ENCODE results near the gene PHAF1.
"Not testable (repeated sequence)": the region's sequence is repeated elsewhere in the genome, so short reads cannot be mapped to it uniquely, and the experiment has no call there.

The PHAF1 gene

DNA sequence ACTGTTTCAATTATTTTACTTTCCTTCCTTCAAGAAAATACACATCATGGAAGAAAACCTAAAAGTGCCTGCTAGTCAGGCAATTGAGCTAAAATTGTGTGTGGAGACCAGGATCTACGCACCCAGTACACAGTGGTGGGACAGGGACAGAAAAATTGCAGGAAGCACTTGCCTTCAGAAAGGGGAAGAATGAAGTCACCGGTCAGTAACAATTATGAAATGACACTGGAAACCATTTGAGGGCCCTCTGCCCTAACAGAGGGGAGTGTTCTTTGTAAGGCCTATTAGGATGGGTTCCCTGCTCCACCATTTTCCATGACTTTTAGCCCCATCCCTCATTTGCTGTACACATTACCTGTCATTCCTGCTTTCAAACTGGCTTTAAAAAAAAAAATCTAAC lies 4.5 kb upstream of the PHAF1 start:
- peak; percentile 40 for DNase-seq

DNA sequence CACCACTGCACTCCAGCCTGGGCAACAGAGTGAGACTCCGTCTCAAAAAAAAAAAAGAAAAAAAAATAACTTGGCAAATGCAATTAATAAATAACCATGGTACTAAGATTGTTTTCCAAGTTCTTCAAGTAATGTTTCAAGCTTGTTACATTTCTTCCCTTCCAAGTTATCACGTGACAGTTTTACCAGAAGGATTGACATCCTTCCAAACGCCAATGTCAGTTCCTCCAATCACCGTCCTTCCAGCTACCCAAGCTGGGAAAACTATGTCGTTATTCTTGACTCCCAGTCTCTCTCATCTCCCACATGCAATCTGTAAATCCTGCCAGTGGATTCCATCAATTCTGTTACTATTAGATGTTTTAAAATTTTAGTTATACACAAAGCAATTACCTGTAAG lies 3.9 kb upstream of the PHAF1 start:
- DNase-seq, result no peak

DNA sequence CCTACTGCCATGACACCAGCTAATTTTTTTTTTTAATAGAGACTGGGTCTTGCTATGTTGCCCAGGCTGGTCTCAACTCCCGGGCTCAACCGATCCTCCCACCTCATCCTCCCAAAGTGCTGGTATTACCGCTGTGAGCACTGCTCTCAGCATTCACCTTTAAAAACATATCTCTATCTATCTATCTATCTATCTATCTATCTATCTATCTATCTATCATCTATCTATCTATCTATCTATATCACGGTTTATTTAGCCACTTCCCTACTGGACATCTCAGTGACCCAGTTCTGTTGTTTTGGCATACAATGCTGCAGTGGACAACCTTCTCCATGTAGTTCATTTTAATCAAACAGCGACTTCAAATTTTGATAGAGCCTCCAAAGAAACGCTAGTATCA lies 1.3 kb upstream of the PHAF1 start:
- no peak for DNase-seq

DNA sequence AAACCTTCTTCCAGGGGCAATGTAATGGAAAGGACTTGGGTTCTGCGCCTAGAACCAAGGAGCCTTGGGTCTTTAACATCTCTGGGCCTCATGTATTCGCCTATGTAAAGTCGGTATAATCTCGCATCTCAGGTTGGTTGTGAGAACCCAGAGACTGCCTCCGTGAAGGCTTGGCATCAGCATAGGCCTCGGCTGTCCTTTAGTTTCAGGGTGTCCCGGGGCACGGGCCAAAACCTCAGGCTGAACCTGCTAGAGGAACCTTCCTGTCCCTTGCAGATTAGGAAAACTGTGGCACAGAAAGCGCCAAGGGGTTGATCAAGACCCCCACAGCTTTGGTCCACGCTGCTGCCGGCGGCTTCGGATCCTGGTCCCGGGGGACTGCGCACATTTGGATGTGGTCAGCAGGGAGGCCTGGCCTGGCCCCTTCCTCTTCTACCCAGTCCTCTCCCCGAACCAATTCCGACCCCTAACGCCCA lies 772 bp upstream of the PHAF1 start:
- DNase-seq, result no peak

DNA sequence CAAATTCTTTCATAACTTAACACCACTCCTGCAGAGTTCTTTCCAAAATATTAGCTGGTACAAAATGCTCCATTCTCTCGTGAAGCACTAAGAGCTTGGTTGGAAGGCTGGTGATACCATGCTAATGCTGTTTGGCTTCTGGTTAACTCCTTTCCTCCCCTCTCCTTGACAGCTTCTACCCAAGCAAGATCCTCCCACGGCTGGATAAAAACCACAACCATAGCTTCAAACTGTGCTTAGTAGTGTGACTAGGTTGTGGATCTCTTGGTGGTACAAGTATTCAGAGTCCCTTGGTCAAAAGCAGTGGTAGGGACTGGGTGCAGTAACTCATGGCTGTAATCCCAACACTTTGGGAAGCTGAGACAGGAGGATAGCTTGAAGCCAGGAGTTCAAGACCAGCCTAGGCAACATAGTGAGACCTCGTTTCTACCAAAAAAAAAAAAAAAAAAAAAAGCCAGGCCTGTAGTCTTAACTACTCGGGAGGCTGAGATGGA lies 2.3 kb downstream of the PHAF1 start:
- DNase-seq, result no peak

DNA sequence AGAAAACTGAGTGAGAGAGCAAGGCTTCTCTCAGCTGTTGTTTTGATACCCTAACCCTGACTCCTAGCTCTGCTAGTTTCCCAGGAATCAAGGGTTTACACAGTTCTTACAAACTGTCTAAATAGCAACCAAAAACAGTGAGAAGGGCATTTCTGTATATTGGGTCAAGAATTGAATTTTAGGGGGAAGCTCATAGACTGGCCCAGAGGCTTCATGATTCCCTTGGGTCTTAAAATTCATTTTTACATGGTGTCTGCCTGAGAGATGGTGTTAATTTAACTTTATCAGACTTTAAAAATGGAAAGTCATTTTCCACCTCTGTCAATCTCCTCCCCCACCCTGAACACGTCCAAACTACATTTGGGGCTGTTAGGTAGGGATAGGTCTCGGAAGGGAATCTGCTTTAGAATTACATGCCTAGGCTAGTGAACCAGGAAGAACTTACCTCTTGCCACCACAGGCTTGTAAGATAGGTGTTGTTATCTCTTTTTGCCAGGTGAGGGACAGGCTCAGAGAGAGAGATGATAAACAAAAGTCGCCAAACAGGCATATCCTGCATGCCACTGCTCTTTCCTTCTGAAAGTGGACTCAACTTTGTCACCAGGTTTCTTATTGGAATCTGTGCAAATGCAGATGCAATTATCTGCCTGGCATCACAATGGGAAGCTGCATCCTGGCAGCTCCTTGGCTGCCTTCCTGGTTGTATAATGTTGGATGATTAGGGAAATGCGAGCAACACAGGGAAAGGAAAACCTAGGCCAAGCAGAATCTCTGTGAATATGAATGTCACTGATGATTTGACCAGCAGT lies 3.1 kb downstream of the PHAF1 start:
- DNase-seq, result no peak

DNA sequence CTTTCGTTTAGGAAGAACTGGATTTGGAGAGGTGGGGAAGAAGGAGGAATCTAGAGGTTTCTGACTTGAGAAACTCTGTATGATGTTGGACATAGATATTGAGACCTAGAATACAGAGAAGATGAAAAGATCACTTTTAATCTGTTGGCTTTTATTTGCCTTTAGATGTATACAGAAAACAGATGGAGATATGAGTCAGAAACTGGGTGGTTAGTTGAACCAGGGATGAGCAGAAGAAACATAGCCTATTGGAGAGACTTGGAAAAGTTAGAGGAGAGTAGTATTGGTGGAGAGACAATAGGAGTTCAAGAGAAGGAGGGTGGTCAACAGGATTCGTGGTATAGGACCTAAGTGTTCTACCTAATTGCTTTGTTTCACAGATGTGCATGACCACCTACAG lies 5.1 kb downstream of the PHAF1 start:
- no peak for DNase-seq

DNA sequence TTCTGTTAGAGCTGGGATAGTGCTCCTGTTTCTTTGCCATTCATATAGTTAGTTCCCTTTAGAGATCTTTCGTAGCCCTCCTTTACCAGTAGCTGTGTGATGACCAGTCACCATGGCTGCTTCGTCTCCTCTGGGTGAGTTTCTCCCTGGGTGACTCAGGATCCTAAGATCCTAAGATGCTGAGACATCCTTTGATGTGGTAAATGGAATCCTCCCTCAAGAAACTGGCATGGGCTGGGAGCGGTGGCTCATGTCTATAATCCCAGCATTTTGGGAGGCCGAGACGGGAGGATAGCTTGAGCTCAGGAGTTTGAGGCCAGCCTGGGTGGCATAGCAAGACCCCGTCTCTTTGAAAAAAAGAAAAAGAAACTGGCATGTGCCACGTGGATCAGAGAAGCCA lies 5.9 kb downstream of the PHAF1 start:
- no peak for DNase-seq

DNA sequence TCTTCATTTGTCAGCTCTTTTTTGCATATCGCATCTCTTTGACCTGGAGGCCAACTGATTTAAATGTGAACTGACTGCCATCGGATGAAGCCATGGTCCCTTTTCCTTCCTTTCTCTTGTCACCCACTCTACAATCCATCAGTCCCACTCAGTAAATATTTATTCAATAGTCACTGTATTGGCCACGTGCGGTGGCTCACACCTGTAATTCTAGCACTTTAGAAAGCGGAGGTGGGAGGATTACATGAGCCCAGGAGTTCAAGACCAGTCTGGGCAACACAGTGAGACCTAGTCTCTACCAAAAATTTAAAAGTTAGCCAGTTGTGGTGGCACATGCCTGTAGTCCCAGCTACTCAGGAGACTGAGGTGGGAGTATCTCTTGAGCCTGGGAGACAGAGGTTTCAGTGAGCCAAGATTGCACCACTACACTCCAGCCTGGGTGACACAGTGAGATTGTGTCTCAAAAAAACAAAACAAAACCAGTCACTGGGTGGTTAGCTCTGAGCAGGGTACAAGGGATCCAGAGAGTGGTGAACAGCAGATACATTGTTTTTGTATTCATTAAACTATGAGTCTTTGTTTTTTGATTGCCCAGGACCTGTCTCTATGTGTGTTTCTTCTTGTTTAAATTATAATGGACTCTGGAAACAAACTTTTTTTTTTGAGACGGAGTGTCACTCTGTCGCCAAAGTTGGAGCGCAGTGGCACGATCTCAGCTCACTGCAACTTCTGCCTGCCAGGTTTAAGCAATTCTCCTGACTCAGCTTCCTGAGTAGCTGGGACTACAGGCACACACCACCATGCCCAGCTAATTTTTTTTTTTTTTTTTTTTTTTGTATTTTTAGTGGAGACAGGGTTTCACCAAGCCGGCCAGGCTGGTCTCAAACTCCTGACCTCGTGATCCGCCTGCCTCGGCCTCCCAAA lies 6.9 kb downstream of the PHAF1 start:
- DNase-seq, result peak; percentile 42

DNA sequence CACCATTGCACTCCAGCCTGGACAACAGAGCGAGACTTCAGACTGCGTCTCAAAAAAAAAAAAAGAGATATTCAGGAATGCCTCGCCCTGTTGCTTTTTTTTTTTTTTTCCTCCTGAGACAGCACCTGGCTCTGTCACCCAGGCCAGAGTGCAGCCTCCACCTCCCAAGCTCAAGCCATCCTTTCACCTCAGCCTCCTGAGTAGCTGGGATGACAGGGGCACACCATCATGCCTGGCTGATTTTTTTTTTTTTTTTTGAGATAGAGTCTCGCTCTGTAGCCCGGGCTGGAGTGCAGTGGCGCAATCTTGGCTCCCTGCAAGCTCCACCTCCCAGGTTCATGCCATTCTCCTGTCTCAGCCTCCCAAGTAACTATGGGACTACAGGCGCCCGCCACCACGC lies 8.0 kb downstream of the PHAF1 start:
- no peak for DNase-seq

DNA sequence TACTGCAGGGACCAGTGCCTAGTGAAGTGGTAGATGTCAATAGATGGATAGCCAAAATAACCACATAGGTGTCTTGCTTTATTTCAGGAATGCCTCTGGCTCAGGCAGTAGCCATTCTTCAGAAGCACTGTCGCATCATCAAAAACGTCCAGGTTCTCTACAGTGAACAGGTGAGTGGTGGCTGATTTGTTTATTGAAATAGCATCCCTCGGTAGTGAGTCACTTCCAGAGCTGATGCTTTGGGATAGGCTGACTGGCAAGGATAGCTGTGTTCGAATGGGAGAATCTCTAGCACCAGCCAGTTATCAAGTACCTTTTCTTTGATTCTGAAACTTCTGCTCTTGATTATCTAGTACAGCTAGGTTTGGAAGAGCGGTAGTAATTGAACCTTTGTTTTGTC lies 10.3 kb downstream of the PHAF1 start:
- no peak for DNase-seq

DNA sequence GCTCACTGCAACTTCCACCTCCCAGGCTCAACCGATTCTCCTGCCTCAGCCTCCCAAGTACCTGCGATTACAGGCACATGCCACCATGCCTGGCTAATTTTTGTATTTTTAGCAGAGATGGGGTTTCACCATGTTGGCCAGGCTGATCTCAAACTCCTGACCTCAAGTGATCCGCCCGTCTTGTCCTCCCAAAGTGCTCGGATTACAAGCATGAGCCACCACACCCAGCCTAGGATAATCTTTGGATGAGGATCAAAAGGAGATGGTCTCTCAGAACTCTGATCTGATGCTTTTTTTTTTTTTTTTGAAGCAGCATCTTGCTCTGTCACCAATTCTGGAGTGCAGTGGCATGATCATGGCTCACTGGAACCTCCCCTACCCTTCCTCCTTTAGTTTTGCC lies 13.1 kb downstream of the PHAF1 start:
- DNase-seq, result not testable (repeated sequence)

DNA sequence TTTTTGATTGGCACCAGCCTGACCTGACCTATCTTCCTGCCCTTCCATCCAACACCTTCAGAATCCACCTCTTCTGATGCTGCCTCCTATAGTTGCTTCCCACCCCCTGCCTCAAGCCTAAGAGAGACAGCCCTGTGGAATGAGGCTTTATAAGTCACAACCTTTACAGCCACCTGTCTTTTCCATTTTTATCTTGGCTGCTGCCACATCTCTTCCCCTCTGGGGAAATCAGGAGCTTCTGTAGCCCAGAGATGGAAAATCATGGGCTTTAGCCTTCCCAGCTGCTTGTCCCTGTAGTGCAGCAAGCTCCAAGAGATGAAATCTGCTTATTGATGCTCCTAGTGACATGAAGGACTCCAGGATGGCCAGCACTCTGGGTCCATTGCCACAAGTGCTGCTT lies 18.7 kb downstream of the PHAF1 start:
- no peak for DNase-seq

DNA sequence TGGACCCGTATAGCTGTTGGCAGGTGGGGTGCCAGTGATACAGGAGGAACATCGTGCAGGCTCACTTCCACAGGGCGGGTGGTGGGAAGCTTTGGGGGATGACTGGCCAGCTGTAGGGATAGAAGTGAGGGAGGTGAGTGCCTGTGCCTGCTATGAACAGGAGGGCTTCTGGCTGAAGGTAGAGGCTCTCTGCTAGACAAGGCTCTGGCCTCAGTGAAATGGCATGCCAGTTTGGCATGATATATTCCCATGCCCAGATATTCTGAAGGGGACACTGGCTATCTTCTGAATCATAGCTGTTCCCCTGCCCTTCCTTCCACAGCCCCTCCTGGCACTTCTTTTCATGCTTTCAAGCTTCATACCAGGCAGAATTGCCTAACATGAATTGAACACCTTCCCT lies 19.1 kb downstream of the PHAF1 start:
- no peak for DNase-seq

DNA sequence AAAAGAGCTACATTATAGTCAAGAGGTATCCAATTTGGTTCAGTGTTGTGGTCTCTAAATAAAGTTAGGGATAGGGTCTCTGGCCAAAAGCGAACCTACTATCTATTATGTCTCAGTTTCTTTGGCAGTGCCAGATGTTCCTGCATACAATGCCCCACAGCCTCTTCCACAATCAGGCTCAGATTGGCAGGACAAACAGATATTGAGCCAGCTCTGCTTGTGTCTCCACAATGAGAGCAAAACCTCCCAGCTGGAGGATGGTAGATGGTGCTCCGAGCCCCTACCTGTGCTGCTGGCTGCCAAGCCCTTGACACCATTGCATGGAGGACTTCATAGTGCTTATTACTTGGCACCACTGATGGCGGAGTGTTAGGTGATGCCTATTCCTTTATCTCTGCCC lies 19.7 kb downstream of the PHAF1 start:
- no peak for DNase-seq

DNA sequence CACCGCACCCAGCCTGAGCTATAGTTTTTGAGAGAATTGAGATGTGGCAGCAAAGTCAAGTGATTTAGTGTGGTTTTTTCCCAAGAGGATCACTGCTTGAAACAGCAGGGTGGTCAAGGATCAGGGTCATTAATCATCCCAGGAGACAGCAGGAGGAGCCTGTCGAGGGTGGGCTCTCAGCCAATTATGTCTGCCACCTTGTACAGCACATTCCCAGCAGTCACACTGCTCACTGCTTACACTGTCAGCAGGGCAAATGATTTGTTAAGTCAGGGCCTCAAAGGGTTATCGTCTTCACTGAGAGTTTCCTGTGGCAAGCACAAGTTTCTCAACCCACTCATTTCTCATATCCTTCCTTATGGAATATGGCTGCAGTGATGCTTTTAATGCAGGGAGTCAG lies 27.9 kb downstream of the PHAF1 start:
- DNase-seq, result no peak

DNA sequence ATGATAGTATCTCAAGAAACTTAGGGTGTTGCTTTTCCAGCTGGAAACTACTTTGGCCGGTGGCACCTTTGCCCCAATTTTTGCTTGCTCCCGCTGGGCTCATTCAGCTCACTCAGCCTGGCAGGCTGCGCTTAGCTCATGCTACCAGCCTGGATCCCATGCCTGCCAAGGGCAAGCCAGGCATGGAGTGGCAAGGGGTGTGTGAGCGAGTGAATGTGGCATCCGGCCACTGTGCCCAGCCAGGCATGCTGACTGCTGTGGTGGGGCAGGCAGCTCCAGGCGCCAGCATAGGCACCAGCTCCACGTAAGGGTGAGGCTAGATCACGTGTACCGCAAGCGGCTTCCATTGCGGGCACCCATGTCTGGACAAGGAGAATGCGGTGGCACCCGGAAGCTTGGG lies 31.6 kb downstream of the PHAF1 start:
- DNase-seq, result no peak

DNA sequence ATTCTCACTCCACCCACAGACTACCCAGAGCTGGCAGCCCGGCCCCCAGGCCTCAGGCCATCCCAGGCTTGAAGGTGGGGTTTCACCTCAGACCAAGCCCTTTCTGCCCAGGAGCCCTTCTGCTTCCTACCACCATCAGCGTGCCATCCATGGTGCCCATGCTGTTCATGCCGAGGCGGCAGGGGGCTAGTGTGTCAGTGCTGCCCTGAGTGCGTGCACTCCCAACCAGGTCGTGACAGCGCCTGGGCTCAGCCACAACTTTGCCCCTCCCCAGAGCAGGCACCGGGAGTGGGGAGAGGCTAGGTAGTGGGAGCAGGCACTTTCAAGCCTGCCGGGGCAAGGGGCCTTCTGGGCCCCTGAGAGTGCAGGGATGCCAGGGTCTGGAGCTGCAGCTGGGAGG lies 32.6 kb downstream of the PHAF1 start:
- DNase-seq, result no peak

DNA sequence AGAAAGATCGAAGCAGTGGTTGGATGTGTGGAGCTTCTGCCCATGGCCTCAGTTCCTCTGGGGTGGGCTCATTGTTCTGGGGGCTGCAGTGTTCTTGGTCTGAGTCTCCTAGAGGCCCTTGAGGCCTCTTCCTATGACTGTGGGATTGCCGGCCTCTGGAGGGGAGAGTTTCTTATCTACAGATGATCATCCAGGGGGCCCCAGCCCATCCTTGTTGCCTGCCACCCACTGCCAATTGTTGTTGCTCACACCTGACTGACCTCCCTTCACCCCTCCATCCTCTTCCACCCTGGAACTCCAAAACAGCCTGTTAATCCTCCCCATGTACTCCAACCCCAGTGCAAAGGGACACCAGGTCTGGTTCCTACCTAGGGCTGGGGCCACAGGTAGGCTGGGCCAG lies 35.2 kb downstream of the PHAF1 start:
- DNase-seq, result no peak

DNA sequence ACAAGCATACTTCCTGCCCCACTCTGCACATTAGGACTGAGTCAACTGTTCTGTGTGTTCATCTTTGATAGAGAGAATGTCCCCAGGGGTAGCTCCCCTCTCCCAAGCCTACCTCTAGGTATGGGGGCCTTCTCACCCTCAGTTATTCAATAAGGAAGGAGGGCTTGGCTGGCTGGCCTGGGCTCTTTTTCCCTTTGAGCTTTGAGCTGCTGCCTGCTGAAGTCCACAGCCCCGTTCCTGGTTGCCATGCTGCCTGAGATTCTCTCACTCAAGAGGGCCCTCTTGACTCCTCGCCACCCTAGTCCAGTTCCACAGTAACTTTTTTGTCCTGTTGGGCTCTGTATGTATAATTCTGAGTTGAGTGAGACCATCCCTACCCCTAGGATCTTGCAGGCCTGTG lies 36.0 kb downstream of the PHAF1 start:
- no peak for DNase-seq

DNA sequence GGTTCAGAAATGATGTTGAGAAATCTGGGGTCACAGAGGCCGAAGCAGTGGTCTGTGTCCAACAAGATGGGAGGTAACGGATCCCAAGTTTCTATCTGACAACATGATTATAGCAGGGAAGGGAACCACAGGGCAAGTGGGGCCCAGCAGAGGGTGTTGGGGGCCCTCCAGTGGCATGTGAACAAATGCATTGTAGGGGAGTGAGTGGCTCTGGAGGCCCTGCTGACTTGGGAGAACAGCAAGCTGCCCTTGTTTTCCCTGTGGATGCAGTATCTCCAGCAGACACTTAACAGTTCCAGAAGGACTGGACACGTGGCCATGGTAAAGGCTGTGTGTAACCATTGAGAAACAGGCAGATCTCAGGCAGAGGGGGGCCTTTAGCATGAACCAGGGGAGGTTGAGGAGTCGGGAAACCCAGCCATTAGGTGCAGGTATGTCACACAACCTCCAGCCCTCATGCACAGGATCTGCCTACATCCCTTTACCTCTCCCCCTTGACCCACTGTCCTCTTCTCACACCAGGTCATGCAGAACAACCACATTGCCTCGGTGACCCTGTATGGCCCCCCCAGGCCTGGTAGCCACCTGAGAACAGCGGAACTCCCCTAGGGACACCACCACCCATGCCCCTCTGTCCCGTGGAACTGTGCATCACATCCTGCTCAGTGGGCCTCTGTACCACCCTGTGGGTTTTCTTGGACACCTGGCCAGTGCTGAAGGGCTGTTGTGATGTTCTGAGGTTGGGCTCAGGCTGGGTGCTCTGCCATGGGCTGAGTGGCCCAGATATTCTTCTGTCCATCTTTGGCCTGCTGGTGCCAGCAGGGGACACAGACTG lies 37.0 kb downstream of the PHAF1 start:
- DNase-seq, result no peak

DNA sequence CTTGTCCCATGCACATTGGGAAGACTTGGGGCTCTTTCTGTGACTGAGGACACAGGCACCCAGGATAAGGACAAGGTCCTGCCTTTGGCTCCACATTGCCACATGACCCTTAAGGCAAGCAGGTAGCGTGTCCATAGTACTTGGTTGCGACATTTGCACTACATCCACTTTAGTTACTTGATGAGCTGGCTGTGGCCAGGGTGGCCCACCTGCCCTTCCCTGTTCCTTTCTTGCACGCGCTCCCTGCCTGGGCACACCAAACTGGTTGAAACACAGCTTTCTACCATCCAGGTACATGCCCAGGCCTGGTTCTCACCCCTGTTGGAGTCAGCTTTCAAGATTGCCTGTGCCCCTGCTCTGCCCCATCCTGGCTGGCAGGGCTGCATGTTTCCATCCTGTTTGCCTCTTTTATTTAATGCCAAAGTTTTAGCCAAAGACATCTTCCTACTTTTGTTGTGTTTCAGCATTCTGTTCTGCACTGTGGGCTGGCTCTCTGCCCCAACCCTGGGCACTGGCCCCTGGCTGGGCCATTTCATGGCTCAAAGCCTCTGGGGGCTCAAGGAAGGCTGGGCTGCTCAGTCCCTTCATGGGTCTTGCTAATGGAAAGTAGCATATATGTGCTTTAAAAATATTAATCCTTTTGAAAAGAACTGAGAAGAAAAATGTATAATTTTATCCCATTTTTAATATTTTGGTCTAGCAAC lies 37.8 kb downstream of the PHAF1 start:
- no peak for DNase-seq

Measured in GF-D8 (cell line).